ENCODE measurements around the gene PRKCA. TPM values are rescaled to one million over a fixed set of nuclear protein-coding genes. Genes with fewer than 3 reads are reported as not detected.

PRKCA gene
- total and polyA plus RNA-seq, 9 of the 15 experiments (the other 6 are each of a cell fraction or from before 2014, with no cell fraction given): 3.2 to 33.0 (median 17.8) TPM

DNA sequence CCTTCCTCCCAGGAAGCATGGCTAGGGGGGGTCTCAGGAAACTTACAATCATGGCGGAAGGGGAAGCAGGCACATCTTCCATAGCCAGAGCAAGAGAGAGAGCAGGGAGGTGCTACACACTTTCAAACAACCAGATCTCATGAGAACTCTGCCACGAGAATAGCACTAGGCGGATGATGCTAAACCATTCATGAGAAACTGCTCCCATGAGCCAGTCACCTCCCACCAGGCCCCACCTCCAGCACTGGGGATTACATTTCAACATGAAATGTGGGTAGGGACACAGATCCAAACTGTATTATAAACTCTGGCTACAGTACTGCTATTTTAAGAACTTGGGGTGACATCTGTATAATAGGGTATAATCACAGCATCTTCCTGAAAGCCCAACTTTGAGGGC lies 449.4 kb downstream of the PRKCA start:
- Histone ChIP-seq H3K27ac (ENCODE audit: extremely low read depth, low read depth, low read length) (no peak overlapping the region), H3K4me3 (no peak overlapping the region), H3K9me1 (ENCODE audit: control insufficient read depth, insufficient read depth, low read length) (peaks cover 3% of the 10 kb centered on the region), H3K36me3 (ENCODE audit: control insufficient read depth, insufficient read depth, low read length) (peaks cover 4% of the 10 kb centered on the region; the same call in 2 of the 3 replicates), H2AFZ (ENCODE audit: low read depth, low read length) (no peak overlapping the region), H3K79me2 (ENCODE audit: control insufficient read depth, insufficient read depth, low read length) (no peaks in the 10 kb centered on the region), H3K4me2 (ENCODE audit: insufficient read depth, low read length) (no peak overlapping the region), H3K4me1 (replicated peaks in 1 of 2; ENCODE audit: control insufficient read depth in 2 of 2, insufficient read depth in 2 of 2, low read length in 2 of 2) (peaks cover 7 to 8% of the 10 kb centered on the region in 2 experiments; a peak in 4 of 5 replicates), H4K20me1 (replicated peaks; ENCODE audit: control insufficient read depth, insufficient read depth, low read length) (0 out of 2 replicates have a peak, but pooled peaks cover 6% of the 10 kb centered on the region), H3K27me3 (ENCODE audit: control insufficient read depth in 2 of 2, insufficient read depth in 2 of 2, low read length in 2 of 2) (no peaks in the 10 kb centered on the region), H3K9ac (ENCODE audit: insufficient read depth in 1 of 2, low read depth in 2 of 2, low read length in 2 of 2) (no peak overlapping the region), H3K9me3 (replicated peaks; ENCODE audit: control insufficient read depth, insufficient read depth, low read depth, low read length) (no peaks in the 10 kb centered on the region)
- FAIRE-seq: no peak
- no peak for ATAC-seq
- in situ Hi-C loops (cut with MboI): no loop called here
- WGBS (ENCODE audit: insufficient coverage, low coverage, missing lambda C conversion rate): 86% methylated on average over 2 of the region's 3 CpGs
- DNase-seq (ENCODE audit: extremely low read depth in 1 of 4, low spot score in 3 of 4): no peak
- intact Hi-C loops (cut with micrococcal nuclease): no loop called here
- ChIA-PET POLR2A (no interaction called here), CTCF (ENCODE audit: low intra/inter-chr PET ratio) (no interaction called here)
- no peak for TF ChIP-seq ZNF695 (CRISPR knock-in tag; IDR thresholded peaks at IDR 0.05)
- TF ChIP-seq, protein P1, sequence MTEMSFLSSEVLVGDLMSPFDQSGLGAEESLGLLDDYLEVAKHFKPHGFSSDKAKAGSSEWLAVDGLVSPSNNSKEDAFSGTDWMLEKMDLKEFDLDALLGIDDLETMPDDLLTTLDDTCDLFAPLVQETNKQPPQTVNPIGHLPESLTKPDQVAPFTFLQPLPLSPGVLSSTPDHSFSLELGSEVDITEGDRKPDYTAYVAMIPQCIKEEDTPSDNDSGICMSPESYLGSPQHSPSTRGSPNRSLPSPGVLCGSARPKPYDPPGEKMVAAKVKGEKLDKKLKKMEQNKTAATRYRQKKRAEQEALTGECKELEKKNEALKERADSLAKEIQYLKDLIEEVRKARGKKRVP (CRISPR knock-in tag; IDR thresholded peaks at IDR 0.05): no peak
- TF ChIP-seq ZNF133 (CRISPR knock-in tag; IDR thresholded peaks at IDR 0.05): no peak
- BruUV-seq (replicated peaks): no TSS peak

DNA sequence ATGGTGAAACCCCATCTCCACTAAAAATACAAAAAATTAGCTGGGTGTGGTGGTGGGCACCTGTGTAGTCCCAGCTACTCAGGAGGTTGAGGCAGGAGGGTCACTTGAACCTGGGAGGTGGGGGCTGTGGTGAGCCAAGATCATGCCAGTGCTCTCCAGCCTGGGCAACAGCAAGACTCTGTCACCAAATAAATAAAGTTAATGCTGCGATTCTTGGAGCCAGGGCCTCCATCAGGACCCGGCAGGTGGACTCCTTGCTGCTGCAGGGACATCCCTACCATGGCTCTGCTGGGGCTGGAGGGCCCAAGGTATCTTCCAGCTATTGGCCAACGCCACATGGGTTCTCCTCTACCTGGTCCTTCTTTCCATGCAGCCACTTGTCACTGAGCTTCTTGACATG lies 450.0 kb downstream of the PRKCA start:
- Histone ChIP-seq H3K27ac (ENCODE audit: extremely low read depth, low read depth, low read length) (no peak overlapping the region), H3K36me3 (ENCODE audit: control insufficient read depth, insufficient read depth, low read length) (peaks cover 4% of the 10 kb centered on the region; the same call in 2 of the 3 replicates), H2AFZ (ENCODE audit: low read depth, low read length) (no peak overlapping the region), H3K9ac (ENCODE audit: insufficient read depth in 1 of 2, low read depth in 2 of 2, low read length in 2 of 2) (no peak overlapping the region), H3K4me1 (replicated peaks in 1 of 2; ENCODE audit: control insufficient read depth in 2 of 2, insufficient read depth in 2 of 2, low read length in 2 of 2) (peaks cover 7 to 8% of the 10 kb centered on the region in 2 experiments; a peak in 4 of 5 replicates), H3K9me3 (replicated peaks; ENCODE audit: control insufficient read depth, insufficient read depth, low read depth, low read length) (no peaks in the 10 kb centered on the region), H3K4me2 (ENCODE audit: insufficient read depth, low read length) (no peak overlapping the region), H3K4me3 (no peak overlapping the region), H3K79me2 (ENCODE audit: control insufficient read depth, insufficient read depth, low read length) (no peaks in the 10 kb centered on the region), H4K20me1 (replicated peaks; ENCODE audit: control insufficient read depth, insufficient read depth, low read length) (0 out of 2 replicates have a peak, but pooled peaks cover 6% of the 10 kb centered on the region), H3K27me3 (ENCODE audit: control insufficient read depth in 2 of 2, insufficient read depth in 2 of 2, low read length in 2 of 2) (no peaks in the 10 kb centered on the region), H3K9me1 (ENCODE audit: control insufficient read depth, insufficient read depth, low read length) (peaks cover 3% of the 10 kb centered on the region)
- FAIRE-seq (no peak), DNase-seq (ENCODE audit: extremely low read depth in 1 of 4, low spot score in 3 of 4) (no peak), ATAC-seq (no peak)
- 89% methylated on average over 3 of the region's 3 CpGs for WGBS (ENCODE audit: insufficient coverage, low coverage, missing lambda C conversion rate)
- BruUV-seq (replicated peaks): no TSS peak
- intact Hi-C loops (cut with micrococcal nuclease) (no loop called here), in situ Hi-C loops (cut with MboI) (no loop called here)
- ChIA-PET POLR2A (no interaction called here), CTCF (ENCODE audit: low intra/inter-chr PET ratio) (no interaction called here)
- no peak for TF ChIP-seq MTA1 (IDR thresholded peaks at IDR 0.05; ENCODE audit: borderline replicate concordance)
- TF ChIP-seq SAFB2 (IDR thresholded peaks at IDR 0.05; ENCODE audit: borderline replicate concordance, low read depth, low read length, severe bottlenecking): no peak
- TF ChIP-seq ZNF445 (CRISPR knock-in tag; IDR thresholded peaks at IDR 0.05; ENCODE audit: low read depth): no peak
- TF ChIP-seq FOXA3 (CRISPR knock-in tag; conservative IDR thresholded peaks at IDR 0.05 in 1 of 2, IDR thresholded peaks at IDR 0.05 in 1 of 2): no peak
- TF ChIP-seq, protein P2, sequence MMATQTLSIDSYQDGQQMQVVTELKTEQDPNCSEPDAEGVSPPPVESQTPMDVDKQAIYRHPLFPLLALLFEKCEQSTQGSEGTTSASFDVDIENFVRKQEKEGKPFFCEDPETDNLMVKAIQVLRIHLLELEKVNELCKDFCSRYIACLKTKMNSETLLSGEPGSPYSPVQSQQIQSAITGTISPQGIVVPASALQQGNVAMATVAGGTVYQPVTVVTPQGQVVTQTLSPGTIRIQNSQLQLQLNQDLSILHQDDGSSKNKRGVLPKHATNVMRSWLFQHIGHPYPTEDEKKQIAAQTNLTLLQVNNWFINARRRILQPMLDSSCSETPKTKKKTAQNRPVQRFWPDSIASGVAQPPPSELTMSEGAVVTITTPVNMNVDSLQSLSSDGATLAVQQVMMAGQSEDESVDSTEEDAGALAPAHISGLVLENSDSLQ (IDR thresholded peaks at IDR 0.05): no peak
- TF ChIP-seq MEF2D (tag; conservative IDR thresholded peaks at IDR 0.05; ENCODE audit: low read depth): no peak
- TF ChIP-seq, protein P3, sequence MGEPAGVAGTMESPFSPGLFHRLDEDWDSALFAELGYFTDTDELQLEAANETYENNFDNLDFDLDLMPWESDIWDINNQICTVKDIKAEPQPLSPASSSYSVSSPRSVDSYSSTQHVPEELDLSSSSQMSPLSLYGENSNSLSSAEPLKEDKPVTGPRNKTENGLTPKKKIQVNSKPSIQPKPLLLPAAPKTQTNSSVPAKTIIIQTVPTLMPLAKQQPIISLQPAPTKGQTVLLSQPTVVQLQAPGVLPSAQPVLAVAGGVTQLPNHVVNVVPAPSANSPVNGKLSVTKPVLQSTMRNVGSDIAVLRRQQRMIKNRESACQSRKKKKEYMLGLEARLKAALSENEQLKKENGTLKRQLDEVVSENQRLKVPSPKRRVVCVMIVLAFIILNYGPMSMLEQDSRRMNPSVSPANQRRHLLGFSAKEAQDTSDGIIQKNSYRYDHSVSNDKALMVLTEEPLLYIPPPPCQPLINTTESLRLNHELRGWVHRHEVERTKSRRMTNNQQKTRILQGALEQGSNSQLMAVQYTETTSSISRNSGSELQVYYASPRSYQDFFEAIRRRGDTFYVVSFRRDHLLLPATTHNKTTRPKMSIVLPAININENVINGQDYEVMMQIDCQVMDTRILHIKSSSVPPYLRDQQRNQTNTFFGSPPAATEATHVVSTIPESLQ (CRISPR knock-in tag; IDR thresholded peaks at IDR 0.05): no peak
- no peak for TF ChIP-seq TEAD2 (tag; IDR thresholded peaks at IDR 0.05)

Data from K562 (cell line).